ENCODE data around the gene SGSM2. TPM values are rescaled to one million over a fixed set of nuclear protein-coding genes. Genes with fewer than 3 reads are reported as not detected.
A peak's percentile ranks its signal among the peaks of the same experiment; 100 is the strongest.

SGSM2 gene
- total RNA-seq, 1 donor: 37.3 TPM

DNA sequence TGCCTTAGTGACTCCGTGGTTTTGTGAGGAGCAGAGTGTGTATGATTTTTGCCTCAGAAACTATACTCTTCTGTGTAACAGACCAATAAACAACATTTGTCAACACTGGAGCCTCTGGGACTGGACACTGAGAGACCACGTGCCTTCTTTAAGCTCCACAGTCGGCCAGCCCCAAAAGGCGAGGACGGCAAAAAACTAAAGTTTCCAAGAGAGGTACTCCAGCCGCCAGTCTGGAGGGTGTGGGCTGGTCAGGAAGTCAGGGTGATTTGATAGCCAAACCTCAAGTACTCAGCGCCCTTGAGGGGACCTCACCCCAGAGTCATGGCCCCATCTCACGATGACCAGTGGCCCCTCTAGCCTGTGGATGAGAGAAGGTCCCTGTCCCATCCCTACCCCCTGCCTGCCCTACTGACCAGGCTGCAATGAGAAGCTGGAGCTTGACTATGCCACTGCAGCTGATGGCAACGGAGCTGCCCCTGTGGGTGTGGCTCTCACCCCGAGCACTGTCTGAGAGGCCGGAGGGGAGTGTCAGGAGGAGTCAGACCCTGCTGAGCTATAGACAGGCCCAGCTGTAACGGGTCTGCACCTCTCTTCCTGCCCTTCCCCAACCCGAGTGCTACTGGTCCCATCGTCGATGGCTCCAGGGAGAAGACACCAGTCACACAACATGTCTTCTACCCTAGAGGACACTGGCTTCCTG, 43.8 kb downstream of the SGSM2 start:
- Histone ChIP-seq H3K79me2 (ENCODE audit: insufficient read depth, low read length) (no peaks in the 10 kb centered on the region), H3K27me3 (ENCODE audit: insufficient read depth, low read length) (no peaks in the 10 kb centered on the region), H3K36me3 (ENCODE audit: insufficient read depth, low read length) (peaks cover 28% of the 10 kb centered on the region), H3K4me3 (ENCODE audit: insufficient read depth, low read length) (no peak overlapping the region), H3K9me3 (ENCODE audit: low read depth, low read length) (no peaks in the 10 kb centered on the region), H3K4me1 (ENCODE audit: insufficient read depth, low read length) (no peaks in the 10 kb centered on the region), H2AFZ (ENCODE audit: low read length) (no peak overlapping the region), H4K20me1 (ENCODE audit: insufficient read depth, low read length) (peaks cover 4% of the 10 kb centered on the region), H3K27ac (ENCODE audit: low read depth, low read length) (no peak overlapping the region), H3K4me2 (ENCODE audit: insufficient read depth, low read length) (no peak overlapping the region)
- no peak for DNase-seq (ENCODE audit: insufficient read length, low spot score, missing footprints)
- no peak for TF ChIP-seq CTCF (IDR thresholded peaks at IDR 0.05; ENCODE audit: extremely low read depth, low read depth, low read length)

- peaks cover 12% of the 10 kb centered on the region for H4K20me1 ChIP-seq (ENCODE audit: insufficient read depth, low read length)
- peaks cover 29% of the 10 kb centered on the region for H3K36me3 ChIP-seq (ENCODE audit: insufficient read depth, low read length)
- no peak for DNase-seq (ENCODE audit: insufficient read length, low spot score, missing footprints)
- no peaks in the 10 kb centered on the region for H3K27me3 ChIP-seq (ENCODE audit: insufficient read depth, low read length)
- no peak overlapping the region for H3K4me3 ChIP-seq (ENCODE audit: insufficient read depth, low read length)
- no peak overlapping the region for H2AFZ ChIP-seq (ENCODE audit: low read length)
- H3K9me3 ChIP-seq (ENCODE audit: low read depth, low read length): no peaks in the 10 kb centered on the region
- peaks cover 10% of the 10 kb centered on the region for H3K79me2 ChIP-seq (ENCODE audit: insufficient read depth, low read length)
- H3K4me1 ChIP-seq (ENCODE audit: insufficient read depth, low read length): no peaks in the 10 kb centered on the region
- H3K4me2 ChIP-seq (ENCODE audit: insufficient read depth, low read length): no peak overlapping the region
- peak overlapping the region; percentile 8 for H3K27ac ChIP-seq (ENCODE audit: low read depth, low read length)
- no peak for TF ChIP-seq CTCF (IDR thresholded peaks at IDR 0.05; ENCODE audit: extremely low read depth, low read depth, low read length)
Measured at GRCh38 chr17:2383628-2384167, 46.4 kb downstream of the SGSM2 start.

- H3K27me3 ChIP-seq (ENCODE audit: insufficient read depth, low read length): no peaks in the 10 kb centered on the region
- H3K4me2 ChIP-seq (ENCODE audit: insufficient read depth, low read length): no peak overlapping the region
- peaks cover 32% of the 10 kb centered on the region for H3K36me3 ChIP-seq (ENCODE audit: insufficient read depth, low read length)
- no peak overlapping the region for H3K4me3 ChIP-seq (ENCODE audit: insufficient read depth, low read length)
- no peak overlapping the region for H3K27ac ChIP-seq (ENCODE audit: low read depth, low read length)
- H3K9me3 ChIP-seq (ENCODE audit: low read depth, low read length): no peaks in the 10 kb centered on the region
- peaks cover 17% of the 10 kb centered on the region for H3K79me2 ChIP-seq (ENCODE audit: insufficient read depth, low read length)
- no peak for TF ChIP-seq CTCF (IDR thresholded peaks at IDR 0.05; ENCODE audit: extremely low read depth, low read depth, low read length)
- H2AFZ ChIP-seq (ENCODE audit: low read length): no peak overlapping the region
- H4K20me1 ChIP-seq (ENCODE audit: insufficient read depth, low read length): peaks cover 12% of the 10 kb centered on the region
- DNase-seq (ENCODE audit: insufficient read length, low spot score, missing footprints): no peak
- H3K4me1 ChIP-seq (ENCODE audit: insufficient read depth, low read length): no peaks in the 10 kb centered on the region
Measured at GRCh38 chr17:2384439-2385127, 47.3 kb downstream of the SGSM2 start.
